ENCODE measurements around the gene OR52W1. TPM values are rescaled to one million over a fixed set of nuclear protein-coding genes. Genes with fewer than 3 reads are reported as not detected.
"Not testable (repeated sequence)": the region's sequence is repeated elsewhere in the genome, so short reads cannot be mapped to it uniquely, and the experiment has no call there.

The OR52W1 gene
- total and polyA plus RNA-seq, 2 donors (not counting 1 experiment from before 2014, with no cell fraction given) = not detected

DNA sequence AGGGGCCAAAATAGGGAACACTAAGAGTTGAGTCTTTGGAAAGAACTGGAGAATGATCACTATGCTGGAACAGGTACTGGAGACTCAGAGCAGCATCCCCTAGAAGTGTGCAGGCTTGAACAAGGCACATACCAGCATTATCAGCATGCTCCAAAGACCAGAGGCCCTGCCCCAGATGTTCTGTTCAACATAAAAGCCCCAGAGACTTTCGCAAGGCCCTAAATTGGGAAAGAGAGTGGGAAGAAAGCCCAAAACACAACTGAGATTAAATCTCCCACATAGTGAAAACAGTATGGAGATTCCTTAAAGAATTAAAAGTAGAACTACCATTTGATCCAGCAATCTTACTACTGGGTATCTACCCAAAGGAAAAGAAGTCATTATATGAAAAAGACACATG is 49.2 kb downstream of the OR52W1 start:
- H3K27me3 ChIP-seq (ENCODE audit: control insufficient read depth, insufficient read depth, low read length) = peaks cover 3% of the 10 kb centered on the region
- H3K36me3 ChIP-seq (ENCODE audit: control insufficient read depth, insufficient read depth, low read length) = no peaks in the 10 kb centered on the region
- TF ChIP-seq CTCF (conservative IDR thresholded peaks at IDR 0.05 in 1 of 2, IDR thresholded peaks at IDR 0.05 in 1 of 2; ENCODE audit: low read depth in 1 of 2, low read length in 2 of 2) (no peak), EZH2 (IDR thresholded peaks at IDR 0.05; ENCODE audit: low read length, missing control alignments) (no peak)
- H2AFZ ChIP-seq (ENCODE audit: low read length) = no peak overlapping the region
- no peaks in the 10 kb centered on the region for H3K79me2 ChIP-seq (ENCODE audit: control insufficient read depth, insufficient read depth, low read length)
- H3K4me1 ChIP-seq (ENCODE audit: control insufficient read depth, extremely low read depth, insufficient read depth, low read length) = no peaks in the 10 kb centered on the region
- no peak overlapping the region for H3K4me3 ChIP-seq (replicated peaks in 1 of 4; ENCODE audit: control extremely low read depth in 1 of 4, insufficient read depth in 1 of 4, low read depth in 3 of 4, low read length in 4 of 4)
- no peak overlapping the region for H3K4me2 ChIP-seq (ENCODE audit: extremely low read depth, insufficient read depth, low read length)
- H3K9ac ChIP-seq (ENCODE audit: insufficient read depth, low read length) = no peak overlapping the region
- no peak overlapping the region for H3K27ac ChIP-seq (ENCODE audit: insufficient read depth, low read length)
- H4K20me1 ChIP-seq (ENCODE audit: control insufficient read depth, extremely low read depth, insufficient read depth, low read length) = no peaks in the 10 kb centered on the region
- H3K9me3 ChIP-seq (ENCODE audit: control insufficient read depth, insufficient read depth, low read depth, low read length) = no peaks in the 10 kb centered on the region
- DNase-seq (ENCODE audit: low read depth in 2 of 2) = peak; percentile 19 to 78

DNA sequence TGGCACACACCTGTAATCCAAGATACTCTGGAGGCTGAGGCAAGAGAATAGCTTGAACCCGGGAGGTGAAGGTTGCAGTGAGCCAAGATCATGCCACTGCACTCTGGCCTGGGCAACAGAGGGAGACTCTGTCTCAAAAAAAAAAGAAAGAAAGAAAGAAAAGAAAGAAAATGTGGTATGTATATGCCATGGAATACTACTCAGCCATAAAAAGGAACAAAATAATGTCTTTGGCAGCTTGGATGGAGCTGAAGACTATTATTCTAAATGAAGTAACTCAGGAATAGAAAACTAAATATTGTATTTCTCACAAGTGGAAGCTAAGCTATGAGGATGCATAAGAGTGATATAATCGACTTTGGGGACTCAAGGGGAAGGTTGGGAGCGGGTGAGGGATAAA is 49.9 kb downstream of the OR52W1 start:
- not testable (repeated sequence) for H3K9me3 ChIP-seq (ENCODE audit: control insufficient read depth, insufficient read depth, low read depth, low read length); H3K4me2 ChIP-seq (ENCODE audit: extremely low read depth, insufficient read depth, low read length); H3K27ac ChIP-seq (ENCODE audit: insufficient read depth, low read length); H3K4me3 ChIP-seq (replicated peaks in 1 of 4; ENCODE audit: control extremely low read depth in 1 of 4, insufficient read depth in 1 of 4, low read depth in 3 of 4, low read length in 4 of 4); H3K79me2 ChIP-seq (ENCODE audit: control insufficient read depth, insufficient read depth, low read length); H3K36me3 ChIP-seq (ENCODE audit: control insufficient read depth, insufficient read depth, low read length); H2AFZ ChIP-seq (ENCODE audit: low read length); H3K9ac ChIP-seq (ENCODE audit: insufficient read depth, low read length); H4K20me1 ChIP-seq (ENCODE audit: control insufficient read depth, extremely low read depth, insufficient read depth, low read length); H3K4me1 ChIP-seq (ENCODE audit: control insufficient read depth, extremely low read depth, insufficient read depth, low read length); DNase-seq (ENCODE audit: low read depth in 2 of 2); H3K27me3 ChIP-seq (ENCODE audit: control insufficient read depth, insufficient read depth, low read length)

Other genes starting within 250 kb of the OR52W1 start
- not detected in 2 replicates for gene OR56A5, start 230.7 kb upstream of the OR52W1 start, total RNA-seq
- not detected in 2 replicates for gene OR56A5, start 230.7 kb upstream of the OR52W1 start, polyA plus RNA-seq
- not detected in 2 replicates for gene OR52L1, start 212.2 kb upstream of the OR52W1 start, total RNA-seq
- not detected in 2 replicates for gene OR52L1, start 212.2 kb upstream of the OR52W1 start, polyA plus RNA-seq
- gene OR56A4, start 192.3 kb upstream of the OR52W1 start, total RNA-seq = not detected in 2 replicates
- gene OR56A4, start 192.3 kb upstream of the OR52W1 start, polyA plus RNA-seq = not detected in 2 replicates
- not detected in 2 replicates for gene OR56A1, start 168.5 kb upstream of the OR52W1 start, total RNA-seq
- not detected in 2 replicates for gene OR56A1, start 168.5 kb upstream of the OR52W1 start, polyA plus RNA-seq
- gene OR56B4, start 91.5 kb upstream of the OR52W1 start, total RNA-seq = not detected in 2 replicates
- gene OR56B4, start 91.5 kb upstream of the OR52W1 start, polyA plus RNA-seq = not detected in 2 replicates
- gene OR52B2, start 28.9 kb upstream of the OR52W1 start, total RNA-seq = not detected in 2 replicates
- not detected in 2 replicates for gene OR52B2, start 28.9 kb upstream of the OR52W1 start, polyA plus RNA-seq
- gene C11orf42, start 6.3 kb downstream of the OR52W1 start, total RNA-seq = not detected in 2 replicates
- gene C11orf42, start 6.3 kb downstream of the OR52W1 start, polyA plus RNA-seq = not detected in 2 replicates
- 6.9 and 15.4 TPM in 2 replicates for gene FHIP1B, start 35.4 kb downstream of the OR52W1 start, total RNA-seq
- gene FHIP1B, start 35.4 kb downstream of the OR52W1 start, polyA plus RNA-seq = 9.2 and 10.3 TPM in 2 replicates
- gene CNGA4, start 39.9 kb downstream of the OR52W1 start, total RNA-seq = 0.17 TPM in 1 of 2 replicates, not detected in the other
- 0.06 TPM in 1 of 2 replicates, not detected in the other for gene CNGA4, start 39.9 kb downstream of the OR52W1 start, polyA plus RNA-seq
- gene CCKBR, start 60.6 kb downstream of the OR52W1 start, total RNA-seq = not detected in 2 replicates
- not detected in 2 replicates for gene CCKBR, start 60.6 kb downstream of the OR52W1 start, polyA plus RNA-seq
- 87.9 and 92.5 TPM in 2 replicates for gene CAVIN3, start 121.3 kb downstream of the OR52W1 start, total RNA-seq
- gene CAVIN3, start 121.3 kb downstream of the OR52W1 start, polyA plus RNA-seq = 50.9 and 81.0 TPM in 2 replicates
- 33.9 and 52.2 TPM in 2 replicates for gene SMPD1, start 191.2 kb downstream of the OR52W1 start, total RNA-seq
- 74.9 and 97.9 TPM in 2 replicates for gene SMPD1, start 191.2 kb downstream of the OR52W1 start, polyA plus RNA-seq
- 56.2 and 73.7 TPM in 2 replicates for gene APBB1, start 219.9 kb downstream of the OR52W1 start, total RNA-seq
- 33.5 and 39.1 TPM in 2 replicates for gene APBB1, start 219.9 kb downstream of the OR52W1 start, polyA plus RNA-seq
- 0.26 and 0.83 TPM in 2 replicates for gene HPX, start 241.8 kb downstream of the OR52W1 start, total RNA-seq
- 0.18 and 0.28 TPM in 2 replicates for gene HPX, start 241.8 kb downstream of the OR52W1 start, polyA plus RNA-seq

Data from fibroblast of lung (primary cell).